Measurements from ENCODE around the gene ANAPC2. TPM values are rescaled to one million over a fixed set of nuclear protein-coding genes. Genes with fewer than 3 reads are reported as not detected.
A peak's percentile ranks its signal among the peaks of the same experiment; 100 is the strongest.

ANAPC2 gene
- total RNA-seq, 2 experiments from 2014 or later = 34.8 to 90.4 TPM

DNA sequence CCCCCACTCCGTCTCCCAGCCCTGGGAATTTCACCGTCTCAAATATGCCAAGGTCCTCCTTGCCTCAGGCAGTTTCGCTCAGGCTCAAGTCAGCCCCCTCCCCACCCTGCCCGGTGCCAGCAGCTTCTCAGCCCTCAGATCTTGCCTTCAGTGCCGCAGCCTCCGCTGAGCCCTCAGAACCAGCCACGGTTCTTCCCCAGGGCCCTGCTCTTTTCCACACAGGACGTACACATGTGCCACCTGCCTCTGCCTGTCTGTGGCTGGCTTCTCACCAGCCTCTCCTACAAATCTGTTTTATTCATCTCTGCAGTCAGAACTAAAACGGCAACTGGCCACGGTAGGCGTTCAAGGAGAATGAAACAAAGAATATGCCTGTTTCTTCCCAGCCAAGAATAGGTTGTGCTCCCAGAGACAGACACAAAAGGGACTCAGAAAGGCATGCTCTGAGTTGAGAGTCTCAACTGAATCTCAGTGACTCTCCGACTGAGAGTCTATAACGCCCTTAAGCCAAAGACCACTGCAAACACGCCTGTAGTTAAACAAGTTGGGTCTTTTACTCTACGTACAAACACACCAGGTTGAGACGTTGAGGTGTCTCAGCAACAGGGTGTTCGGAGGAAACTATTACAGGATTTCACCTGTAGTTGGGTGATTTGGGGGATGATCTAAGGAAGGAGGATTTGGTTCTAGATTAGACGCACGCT lies 60.0 kb downstream of the ANAPC2 start:
- H3K9me2 ChIP-seq (ENCODE audit: insufficient read depth, low read length) = no peaks in the 10 kb centered on the region
- no peak overlapping the region; the same call in 1 of the 2 replicates for H2AFZ ChIP-seq (ENCODE audit: low read length)
- TSS peak; percentile 77 for BruUV-seq (replicated peaks)
- intact Hi-C loops (cut with micrococcal nuclease; ENCODE audit: unreplicated experiment) = no loop called here
- peaks cover 63% of the 10 kb centered on the region; the same call in 1 of the 2 replicates for H3K79me2 ChIP-seq (ENCODE audit: insufficient read depth, low read depth, low read length)
- ChIA-PET POLR2A (interaction anchor here (0.6 to 3.4 kb wide), 5 partner anchors 10 to 550 kb away, joined by 3 to 52 read pairs (median 7); no protein-coding TSS in a partner anchor), CTCF (ENCODE audit: unreplicated experiment) (no interaction called here)
- TF ChIP-seq, protein P1, sequence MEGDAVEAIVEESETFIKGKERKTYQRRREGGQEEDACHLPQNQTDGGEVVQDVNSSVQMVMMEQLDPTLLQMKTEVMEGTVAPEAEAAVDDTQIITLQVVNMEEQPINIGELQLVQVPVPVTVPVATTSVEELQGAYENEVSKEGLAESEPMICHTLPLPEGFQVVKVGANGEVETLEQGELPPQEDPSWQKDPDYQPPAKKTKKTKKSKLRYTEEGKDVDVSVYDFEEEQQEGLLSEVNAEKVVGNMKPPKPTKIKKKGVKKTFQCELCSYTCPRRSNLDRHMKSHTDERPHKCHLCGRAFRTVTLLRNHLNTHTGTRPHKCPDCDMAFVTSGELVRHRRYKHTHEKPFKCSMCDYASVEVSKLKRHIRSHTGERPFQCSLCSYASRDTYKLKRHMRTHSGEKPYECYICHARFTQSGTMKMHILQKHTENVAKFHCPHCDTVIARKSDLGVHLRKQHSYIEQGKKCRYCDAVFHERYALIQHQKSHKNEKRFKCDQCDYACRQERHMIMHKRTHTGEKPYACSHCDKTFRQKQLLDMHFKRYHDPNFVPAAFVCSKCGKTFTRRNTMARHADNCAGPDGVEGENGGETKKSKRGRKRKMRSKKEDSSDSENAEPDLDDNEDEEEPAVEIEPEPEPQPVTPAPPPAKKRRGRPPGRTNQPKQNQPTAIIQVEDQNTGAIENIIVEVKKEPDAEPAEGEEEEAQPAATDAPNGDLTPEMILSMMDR (conservative IDR thresholded peaks at IDR 0.05; ENCODE audit: low read length) = no peak
- TF ChIP-seq EZH2phosphoT487 (IDR thresholded peaks at IDR 0.05; ENCODE audit: borderline replicate concordance, low read depth, low read length) = no peak
- DNase-seq (ENCODE audit: low spot score) = peak; percentile 65
- H3K4me3 ChIP-seq (ENCODE audit: low read depth, low read length, poor library complexity, severe bottlenecking) = peak overlapping the region; percentile 94
- H3K4me1 ChIP-seq (ENCODE audit: insufficient read depth, low read length, poor library complexity, severe bottlenecking) = peaks cover 46% of the 10 kb centered on the region
- H3K4me2 ChIP-seq (ENCODE audit: low read length) = peak overlapping the region; percentile 96
- H3K36me3 ChIP-seq (ENCODE audit: insufficient read depth, low read length) = peaks cover 6% of the 10 kb centered on the region
- no peaks in the 10 kb centered on the region for H4K20me1 ChIP-seq (ENCODE audit: insufficient read depth, low read length)
- no peaks in the 10 kb centered on the region for H3K9me3 ChIP-seq (ENCODE audit: low read length)
- peak overlapping the region; percentile 92 for H3K27ac ChIP-seq (ENCODE audit: low read depth, low read length, poor library complexity, severe bottlenecking)

DNA sequence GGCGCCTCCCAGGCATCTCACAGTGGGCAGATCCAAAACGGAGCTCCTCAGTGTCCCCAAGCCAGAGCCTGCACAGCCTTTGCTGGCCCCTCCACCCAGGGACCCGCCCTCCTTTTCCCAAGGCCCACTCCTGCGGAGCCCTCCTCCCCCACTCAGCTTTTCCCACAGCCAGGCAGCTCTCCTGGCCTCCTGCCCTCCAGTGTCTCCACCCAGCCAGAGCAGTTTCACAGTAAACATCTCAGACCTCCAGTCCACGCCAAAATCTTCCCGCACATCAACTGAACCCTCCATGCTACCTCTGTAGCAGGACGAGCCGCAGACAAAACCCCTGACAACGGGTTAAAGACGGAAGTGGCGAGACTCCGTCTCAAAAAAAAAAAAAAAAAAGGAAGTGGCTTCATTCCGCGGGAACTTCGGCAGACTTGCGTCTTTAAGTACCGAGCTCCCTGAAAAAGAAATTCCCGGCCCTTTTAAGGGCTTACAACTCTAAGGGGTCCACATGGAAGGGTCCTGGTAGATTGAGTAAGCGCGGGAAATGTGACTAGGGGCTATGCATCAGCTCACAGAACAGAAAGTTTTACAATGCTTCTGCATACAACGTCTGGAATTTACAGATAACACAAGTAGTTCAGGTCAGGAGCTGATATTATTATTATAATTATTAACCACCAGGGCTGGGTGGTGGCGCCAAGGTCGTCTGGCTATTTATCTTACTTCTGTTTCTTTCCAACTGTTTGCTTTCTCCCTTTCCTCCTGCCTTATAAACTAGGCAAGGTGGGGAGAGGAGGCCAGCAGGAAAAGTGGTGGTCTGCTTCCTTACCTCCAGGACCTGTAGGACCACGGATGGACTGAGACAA lies 60.8 kb downstream of the ANAPC2 start:
- ChIA-PET POLR2A (interaction anchor here (0.6 to 2.6 kb wide), 5 partner anchors 9 to 550 kb away, joined by 3 to 27 read pairs (median 7); partner anchors contain the start of genes ANAPC2 and SSNA1), CTCF (ENCODE audit: unreplicated experiment) (interaction anchor here (0.6 kb wide), 1 partner anchor 65 kb away, joined by 3 read pairs; no protein-coding TSS in a partner anchor)
- BruUV-seq (replicated peaks) = TSS peak; percentile 82
- H3K4me2 ChIP-seq (ENCODE audit: low read length) = peak overlapping the region; percentile 96
- peaks cover 54% of the 10 kb centered on the region for H3K4me1 ChIP-seq (ENCODE audit: insufficient read depth, low read length, poor library complexity, severe bottlenecking)
- H4K20me1 ChIP-seq (ENCODE audit: insufficient read depth, low read length) = no peaks in the 10 kb centered on the region
- H3K9me2 ChIP-seq (ENCODE audit: insufficient read depth, low read length) = no peaks in the 10 kb centered on the region
- H2AFZ ChIP-seq (ENCODE audit: low read length) = no peak overlapping the region
- H3K36me3 ChIP-seq (ENCODE audit: insufficient read depth, low read length) = peaks cover 6% of the 10 kb centered on the region
- TF ChIP-seq EZH2phosphoT487 (IDR thresholded peaks at IDR 0.05; ENCODE audit: borderline replicate concordance, low read depth, low read length) = no peak
- TF ChIP-seq, protein P1 (conservative IDR thresholded peaks at IDR 0.05; ENCODE audit: low read length) = no peak
- peak; percentile 85 for DNase-seq (ENCODE audit: low spot score)
- H3K79me2 ChIP-seq (ENCODE audit: insufficient read depth, low read depth, low read length) = peaks cover 63% of the 10 kb centered on the region; the same call in 1 of the 2 replicates
- H3K27ac ChIP-seq (ENCODE audit: low read depth, low read length, poor library complexity, severe bottlenecking) = peak overlapping the region; percentile 92
- intact Hi-C loops (cut with micrococcal nuclease; ENCODE audit: unreplicated experiment) = loop anchor here (2.0 kb wide), 1 partner anchor 73 kb away; the partner anchor contains the start of gene TPRN
- H3K4me3 ChIP-seq (ENCODE audit: low read depth, low read length, poor library complexity, severe bottlenecking) = peak overlapping the region; percentile 94
- H3K9me3 ChIP-seq (ENCODE audit: low read length) = no peaks in the 10 kb centered on the region
